ENCODE results near the gene COPS7B.

COPS7B gene

GRCh38 chr2:231791107-231791506, 4.9 kb downstream of the COPS7B start:
- Histone ChIP-seq H3K36me3 (ENCODE audit: low read length) (peaks cover 8% of the 10 kb centered on the region), H3K79me2 (ENCODE audit: insufficient read depth, low read length) (peaks cover 65% of the 10 kb centered on the region), H3K9me2 (replicated peaks; ENCODE audit: insufficient read depth, low read length) (no peaks in the 10 kb centered on the region), H3K9ac (ENCODE audit: low read length) (no peak overlapping the region), H2AFZ (ENCODE audit: low read depth, low read length, severe bottlenecking) (no peak overlapping the region), H3K27me3 (ENCODE audit: low read length) (no peaks in the 10 kb centered on the region), H3K27ac (ENCODE audit: low read depth, low read length) (no peak overlapping the region), H3K4me2 (ENCODE audit: low read depth, low read length, poor library complexity, severe bottlenecking) (no peak overlapping the region), H3F3A (ENCODE audit: insufficient read depth) (no peaks in the 10 kb centered on the region), H3K9me3 (ENCODE audit: insufficient read depth, low read length) (no peaks in the 10 kb centered on the region), H3K4me3 (ENCODE audit: insufficient read depth, low read length, poor library complexity, severe bottlenecking) (no peak overlapping the region), H4K20me1 (ENCODE audit: low read depth, low read length) (peaks cover 7% of the 10 kb centered on the region)
- TF ChIP-seq CTCF (IDR thresholded peaks at IDR 0.05; ENCODE audit: insufficient read depth, low read length, poor library complexity, severe bottlenecking) (no peak), EZH2phosphoT487 (conservative IDR thresholded peaks at IDR 0.05; ENCODE audit: low read length) (no peak)

- no peak for TF ChIP-seq EZH2phosphoT487 (conservative IDR thresholded peaks at IDR 0.05; ENCODE audit: low read length)
- no peak for TF ChIP-seq CTCF (IDR thresholded peaks at IDR 0.05; ENCODE audit: insufficient read depth, low read length, poor library complexity, severe bottlenecking)
- Histone ChIP-seq H3K27ac (ENCODE audit: low read depth, low read length) (no peak overlapping the region), H3K27me3 (ENCODE audit: low read length) (no peaks in the 10 kb centered on the region), H3K9me3 (ENCODE audit: insufficient read depth, low read length) (no peaks in the 10 kb centered on the region), H2AFZ (ENCODE audit: low read depth, low read length, severe bottlenecking) (no peak overlapping the region), H3K9me2 (replicated peaks; ENCODE audit: insufficient read depth, low read length) (no peaks in the 10 kb centered on the region), H3K79me2 (ENCODE audit: insufficient read depth, low read length) (peaks cover 35% of the 10 kb centered on the region), H4K20me1 (ENCODE audit: low read depth, low read length) (no peaks in the 10 kb centered on the region), H3K4me2 (ENCODE audit: low read depth, low read length, poor library complexity, severe bottlenecking) (no peak overlapping the region), H3K9ac (ENCODE audit: low read length) (no peak overlapping the region), H3K4me3 (ENCODE audit: insufficient read depth, low read length, poor library complexity, severe bottlenecking) (no peak overlapping the region), H3K36me3 (ENCODE audit: low read length) (peaks cover 8% of the 10 kb centered on the region), H3F3A (ENCODE audit: insufficient read depth) (no peaks in the 10 kb centered on the region)
Observed at GRCh38 chr2:231794383-231794782, 8.1 kb downstream of the COPS7B start.

DNA sequence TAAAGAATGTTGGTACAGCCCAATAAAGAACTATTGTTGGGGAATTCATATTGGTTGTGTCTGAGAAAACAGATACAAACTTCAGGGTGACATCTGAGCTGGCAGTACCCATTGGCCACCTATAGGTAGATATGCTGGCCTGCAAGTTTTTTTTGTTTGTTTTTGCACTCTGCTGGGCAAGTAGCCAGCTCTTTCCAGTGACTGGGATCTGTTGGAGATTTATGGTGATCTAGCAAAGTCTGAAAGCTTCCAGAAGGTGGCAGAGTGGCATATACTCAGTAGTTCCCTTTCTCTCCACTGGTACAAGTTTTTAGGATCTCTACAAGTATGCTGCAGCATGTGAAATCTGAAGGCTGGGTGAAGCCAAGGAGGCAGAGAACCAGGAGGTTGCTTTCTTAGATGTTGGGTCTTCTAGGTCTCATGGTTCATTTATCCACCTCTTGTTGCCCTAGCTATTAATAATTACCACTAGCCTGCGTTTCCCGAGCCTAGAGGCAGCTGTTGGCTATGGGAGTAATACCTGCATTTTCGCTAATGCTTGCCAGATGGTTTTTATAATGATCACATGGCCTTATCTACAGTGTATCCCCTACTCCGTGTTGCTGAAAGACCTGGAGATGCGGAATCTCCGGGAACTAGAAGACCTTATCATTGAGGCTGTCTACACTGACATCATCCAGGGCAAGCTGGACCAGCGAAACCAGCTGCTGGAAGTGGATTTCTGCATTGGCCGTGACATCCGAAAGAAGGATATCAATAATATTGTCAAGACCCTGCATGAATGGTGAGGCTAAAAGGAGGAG, 9.5 kb downstream of the COPS7B start:
- Histone ChIP-seq H3K36me3 (ENCODE audit: low read length) (peaks cover 8% of the 10 kb centered on the region), H4K20me1 (ENCODE audit: low read depth, low read length) (no peaks in the 10 kb centered on the region), H2AFZ (ENCODE audit: low read depth, low read length, severe bottlenecking) (no peak overlapping the region), H3K27ac (ENCODE audit: low read depth, low read length) (no peak overlapping the region), H3K9me2 (replicated peaks; ENCODE audit: insufficient read depth, low read length) (no peaks in the 10 kb centered on the region), H3K9ac (ENCODE audit: low read length) (no peak overlapping the region), H3K27me3 (ENCODE audit: low read length) (no peaks in the 10 kb centered on the region), H3K79me2 (ENCODE audit: insufficient read depth, low read length) (peaks cover 23% of the 10 kb centered on the region), H3K4me2 (ENCODE audit: low read depth, low read length, poor library complexity, severe bottlenecking) (no peak overlapping the region), H3K9me3 (ENCODE audit: insufficient read depth, low read length) (no peaks in the 10 kb centered on the region), H3F3A (ENCODE audit: insufficient read depth) (no peaks in the 10 kb centered on the region), H3K4me3 (ENCODE audit: insufficient read depth, low read length, poor library complexity, severe bottlenecking) (no peak overlapping the region)
- TF ChIP-seq EZH2phosphoT487 (conservative IDR thresholded peaks at IDR 0.05; ENCODE audit: low read length) (no peak), CTCF (IDR thresholded peaks at IDR 0.05; ENCODE audit: insufficient read depth, low read length, poor library complexity, severe bottlenecking) (no peak)

All from SU-DHL-6 (cell line).